ENCODE results near the gene KLK7. TPM values are rescaled to one million over a fixed set of nuclear protein-coding genes. Genes with fewer than 3 reads are reported as not detected.
"Not testable (repeated sequence)": the region's sequence is repeated elsewhere in the genome, so short reads cannot be mapped to it uniquely, and the experiment has no call there.

The KLK7 gene
- total RNA-seq, 1 experiment from 2014 or later: 3.6 TPM

DNA sequence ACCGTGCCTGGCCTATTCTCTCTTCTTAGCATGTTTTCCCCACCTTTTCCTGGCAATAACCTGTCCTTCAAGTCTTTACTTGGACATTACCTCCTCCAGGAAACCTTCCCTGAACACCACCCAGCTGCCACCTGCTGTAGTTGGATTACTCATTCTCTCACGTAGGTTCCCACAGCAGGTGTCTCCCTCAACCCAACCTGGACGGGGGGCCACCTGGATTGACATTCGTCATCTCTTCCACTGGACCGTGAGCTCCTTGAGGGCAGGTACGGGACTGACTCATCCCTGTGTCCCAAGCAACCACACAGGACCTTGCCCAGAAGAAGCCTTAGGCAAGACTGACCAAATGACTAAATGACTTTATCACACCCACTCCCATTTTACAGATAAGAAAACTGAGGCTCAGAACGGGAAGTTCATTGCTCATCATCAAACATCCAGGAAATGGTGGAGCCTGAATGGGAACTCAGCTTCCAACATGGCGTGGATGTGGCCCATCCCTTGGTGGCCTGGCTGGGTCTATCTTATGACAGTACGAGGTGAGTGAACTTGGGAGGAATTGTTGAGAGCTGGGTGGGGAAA is 10.8 kb downstream of the KLK7 start:
- no peaks in the 10 kb centered on the region for H4K20me1 ChIP-seq (ENCODE audit: low read length)
- no peak overlapping the region for H2AFZ ChIP-seq (ENCODE audit: low read length)
- H3K79me2 ChIP-seq (ENCODE audit: low read length): peaks cover 3% of the 10 kb centered on the region; the same call in 1 of the 2 replicates
- ATAC-seq: no peak
- H3K27me3 ChIP-seq (ENCODE audit: low read length): no peaks in the 10 kb centered on the region
- H3K36me3 ChIP-seq (ENCODE audit: low read depth, low read length): no peaks in the 10 kb centered on the region
- peaks cover 62% of the 10 kb centered on the region for H3K4me1 ChIP-seq (ENCODE audit: insufficient read depth, low read length)
- ChIA-PET CTCF (interaction anchor here (0.8 kb wide), 1 partner anchor 48 kb away, joined by 3 read pairs; no protein-coding TSS in a partner anchor), POLR2A (ENCODE audit: unreplicated experiment) (interaction anchor here (0.6 kb wide), 1 partner anchor 42 kb away, joined by 3 read pairs; no protein-coding TSS in a partner anchor)
- DNase-seq: peak; percentile 94
- no peaks in the 10 kb centered on the region for H3K9me3 ChIP-seq (ENCODE audit: low read length)
- H3K4me2 ChIP-seq (ENCODE audit: low read length): no peak overlapping the region
- H3K9me2 ChIP-seq (replicated peaks; ENCODE audit: low read length): no peaks in the 10 kb centered on the region
- TF ChIP-seq EZH2phosphoT487 (IDR thresholded peaks at IDR 0.05; ENCODE audit: borderline replicate concordance, low read length) (peak; percentile 30; the same call in 1 of the 2 replicates), EZH2 (IDR thresholded peaks at IDR 0.05; ENCODE audit: low read length, unreplicated experiment) (no peak)
- peak overlapping the region; percentile 55 for H3K27ac ChIP-seq (ENCODE audit: low read length)
- intact Hi-C loops (cut with micrococcal nuclease): no loop called here
- no peak overlapping the region for H3K9ac ChIP-seq (ENCODE audit: low read length)
- peaks cover 8% of the 10 kb centered on the region for H3F3A ChIP-seq (ENCODE audit: low read length, unreplicated experiment)
- no peak overlapping the region for H3K4me3 ChIP-seq (ENCODE audit: low read length)
- BruUV-seq (replicated peaks): no TSS peak

DNA sequence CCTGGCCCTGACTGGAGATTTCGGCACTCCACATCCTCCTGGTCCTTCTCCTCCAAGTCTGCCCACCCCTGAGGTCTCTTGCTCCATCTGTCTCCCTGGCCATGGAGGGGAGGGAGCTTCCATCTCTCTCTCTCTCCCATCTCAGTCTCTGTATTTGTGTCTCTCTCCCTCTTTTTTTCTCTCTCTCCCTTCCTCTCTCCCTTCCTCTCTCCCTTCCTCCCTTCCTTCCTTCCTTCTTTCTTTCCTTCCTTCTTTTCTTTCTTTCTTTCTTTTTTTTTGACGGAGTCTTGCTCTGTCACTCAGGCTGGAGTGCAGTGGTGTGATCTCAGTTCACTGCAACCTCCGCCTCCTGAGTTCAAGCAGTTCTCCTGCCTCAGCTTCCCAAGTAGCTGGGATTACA is 13.9 kb downstream of the KLK7 start:
- H3K4me1 ChIP-seq (ENCODE audit: insufficient read depth, low read length): peaks cover 75% of the 10 kb centered on the region
- CTCF ChIA-PET; H3F3A ChIP-seq (ENCODE audit: low read length, unreplicated experiment); BruUV-seq (replicated peaks); H3K27me3 ChIP-seq (ENCODE audit: low read length); H3K36me3 ChIP-seq (ENCODE audit: low read depth, low read length); POLR2A ChIA-PET (ENCODE audit: unreplicated experiment); H3K4me3 ChIP-seq (ENCODE audit: low read length); H3K9me2 ChIP-seq (replicated peaks; ENCODE audit: low read length); intact Hi-C loops (cut with micrococcal nuclease); ATAC-seq; DNase-seq; H4K20me1 ChIP-seq (ENCODE audit: low read length); H3K79me2 ChIP-seq (ENCODE audit: low read length); H3K9me3 ChIP-seq (ENCODE audit: low read length): not testable (repeated sequence)
- H3K4me2 ChIP-seq (ENCODE audit: low read length): peak overlapping the region; percentile 71
- peak overlapping the region; percentile 30; the same call in 1 of the 2 replicates for H2AFZ ChIP-seq (ENCODE audit: low read length)
- H3K27ac ChIP-seq (ENCODE audit: low read length): peak overlapping the region; percentile 70
- H3K9ac ChIP-seq (ENCODE audit: low read length): peak overlapping the region; percentile 15

DNA sequence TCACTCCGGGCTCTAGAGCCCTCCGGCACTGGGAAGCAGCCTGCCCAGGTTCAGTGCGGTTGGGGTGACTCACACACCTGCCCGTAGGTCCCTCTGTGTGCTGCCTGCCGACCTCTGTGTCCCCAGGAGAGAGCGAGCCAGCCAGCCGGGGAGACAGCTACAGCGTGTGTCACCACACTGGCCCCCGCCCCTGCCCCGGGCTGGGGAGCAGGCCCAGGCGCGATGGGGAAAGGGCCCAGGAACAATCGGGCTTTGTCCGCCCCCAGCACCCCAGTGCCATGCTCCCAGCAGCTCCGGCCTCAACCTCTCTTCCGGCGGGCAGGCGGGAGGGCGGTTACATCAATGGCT is 14.3 kb downstream of the KLK7 start, which contains the start of gene KLK6:
TSS of gene KLK6 (minus strand) at position 179 of the 348 bp plus-strand sequence. CDS start 1,487 bp downstream, outside the sequence.
- peak within 1 kb of the TSS; percentile 30; the same call in 1 of the 2 replicates for H2AFZ ChIP-seq (ENCODE audit: low read length)
- no peaks in the 10 kb centered on the region for H3K36me3 ChIP-seq (ENCODE audit: low read depth, low read length)
- H3F3A ChIP-seq (ENCODE audit: low read length, unreplicated experiment): peaks cover 6% of the 10 kb centered on the region
- peak; percentile 98 for DNase-seq
- H3K4me3 ChIP-seq (ENCODE audit: low read length): 0 out of 2 replicates have a peak within 1 kb of the TSS, but pooled peaks have one; percentile 9
- no peak for TF ChIP-seq EZH2 (IDR thresholded peaks at IDR 0.05; ENCODE audit: low read length, unreplicated experiment)
- TF ChIP-seq EZH2phosphoT487 (IDR thresholded peaks at IDR 0.05; ENCODE audit: borderline replicate concordance, low read length): peak; percentile 99
- H3K27me3 ChIP-seq (ENCODE audit: low read length): no peaks in the 10 kb centered on the region
- ChIA-PET CTCF (no interaction called here), POLR2A (ENCODE audit: unreplicated experiment) (no interaction called here)
- intact Hi-C loops (cut with micrococcal nuclease): no loop called here
- H3K27ac ChIP-seq (ENCODE audit: low read length): peak within 1 kb of the TSS; percentile 70
- peaks cover 5% of the 10 kb centered on the region; the same call in 1 of the 2 replicates for H3K79me2 ChIP-seq (ENCODE audit: low read length)
- ATAC-seq: peak; percentile 95
- no peaks in the 10 kb centered on the region for H3K9me3 ChIP-seq (ENCODE audit: low read length)
- peak within 1 kb of the TSS; percentile 15 for H3K9ac ChIP-seq (ENCODE audit: low read length)
- H4K20me1 ChIP-seq (ENCODE audit: low read length): no peaks in the 10 kb centered on the region
- no TSS peak for BruUV-seq (replicated peaks)
- H3K4me1 ChIP-seq (ENCODE audit: insufficient read depth, low read length): peaks cover 74% of the 10 kb centered on the region
- H3K9me2 ChIP-seq (replicated peaks; ENCODE audit: low read length): no peaks in the 10 kb centered on the region
- H3K4me2 ChIP-seq (ENCODE audit: low read length): peak within 1 kb of the TSS; percentile 71

DNA sequence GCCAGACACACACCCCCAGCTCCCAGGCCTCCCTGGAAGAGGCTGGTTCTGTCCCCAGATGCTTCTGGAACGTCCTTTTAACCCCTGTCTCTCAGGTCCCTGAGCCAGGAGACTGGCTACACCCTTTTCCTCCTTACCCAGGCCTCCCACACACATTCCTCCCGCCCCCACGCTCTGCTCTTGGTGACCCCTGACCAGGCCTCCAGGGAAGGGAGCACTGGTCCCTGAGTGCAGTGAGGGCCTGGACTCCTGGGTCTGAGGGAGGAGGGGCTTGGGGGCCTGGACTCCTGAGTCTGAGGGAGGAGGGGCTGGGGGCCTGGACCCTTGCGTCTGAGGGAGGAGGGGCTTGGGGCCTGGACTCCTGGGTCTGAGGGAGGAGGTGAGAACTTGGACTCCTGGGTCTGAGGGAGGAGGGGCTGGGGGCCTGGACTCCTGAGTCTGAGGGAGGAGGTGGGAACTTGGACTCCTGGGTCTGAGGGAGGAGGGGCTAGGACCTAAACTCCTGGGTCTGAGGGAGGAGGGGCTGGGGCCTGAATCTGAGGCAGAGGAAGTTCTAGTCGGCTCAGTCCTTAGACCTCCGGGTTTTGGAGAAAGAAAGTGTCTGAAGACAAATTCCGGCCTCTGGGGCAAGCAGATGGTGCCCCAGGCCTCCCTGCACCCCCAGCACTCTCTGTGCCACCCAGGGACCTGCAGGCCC is 14.9 kb downstream of the KLK7 start:
- Histone ChIP-seq H3K9me2 (replicated peaks; ENCODE audit: low read length) (no peaks in the 10 kb centered on the region), H3K4me2 (ENCODE audit: low read length) (peak overlapping the region; percentile 71), H3K36me3 (ENCODE audit: low read depth, low read length) (no peaks in the 10 kb centered on the region), H3K27ac (ENCODE audit: low read length) (peak overlapping the region; percentile 70), H4K20me1 (ENCODE audit: low read length) (no peaks in the 10 kb centered on the region), H3K9ac (ENCODE audit: low read length) (0 out of 2 replicates have a peak overlapping the region, but pooled peaks have one; percentile 9), H3K4me1 (ENCODE audit: insufficient read depth, low read length) (peaks cover 69% of the 10 kb centered on the region), H3K27me3 (ENCODE audit: low read length) (no peaks in the 10 kb centered on the region), H3K4me3 (ENCODE audit: low read length) (0 out of 2 replicates have a peak overlapping the region, but pooled peaks have one; percentile 9), H2AFZ (ENCODE audit: low read length) (no peak overlapping the region), H3F3A (ENCODE audit: low read length, unreplicated experiment) (peaks cover 1% of the 10 kb centered on the region), H3K9me3 (ENCODE audit: low read length) (no peaks in the 10 kb centered on the region), H3K79me2 (ENCODE audit: low read length) (peaks cover 5% of the 10 kb centered on the region; the same call in 1 of the 2 replicates)
- intact Hi-C loops (cut with micrococcal nuclease): no loop called here
- TF ChIP-seq EZH2 (IDR thresholded peaks at IDR 0.05; ENCODE audit: low read length, unreplicated experiment) (no peak), EZH2phosphoT487 (IDR thresholded peaks at IDR 0.05; ENCODE audit: borderline replicate concordance, low read length) (no peak)
- TF ChIP-seq, protein P1, sequence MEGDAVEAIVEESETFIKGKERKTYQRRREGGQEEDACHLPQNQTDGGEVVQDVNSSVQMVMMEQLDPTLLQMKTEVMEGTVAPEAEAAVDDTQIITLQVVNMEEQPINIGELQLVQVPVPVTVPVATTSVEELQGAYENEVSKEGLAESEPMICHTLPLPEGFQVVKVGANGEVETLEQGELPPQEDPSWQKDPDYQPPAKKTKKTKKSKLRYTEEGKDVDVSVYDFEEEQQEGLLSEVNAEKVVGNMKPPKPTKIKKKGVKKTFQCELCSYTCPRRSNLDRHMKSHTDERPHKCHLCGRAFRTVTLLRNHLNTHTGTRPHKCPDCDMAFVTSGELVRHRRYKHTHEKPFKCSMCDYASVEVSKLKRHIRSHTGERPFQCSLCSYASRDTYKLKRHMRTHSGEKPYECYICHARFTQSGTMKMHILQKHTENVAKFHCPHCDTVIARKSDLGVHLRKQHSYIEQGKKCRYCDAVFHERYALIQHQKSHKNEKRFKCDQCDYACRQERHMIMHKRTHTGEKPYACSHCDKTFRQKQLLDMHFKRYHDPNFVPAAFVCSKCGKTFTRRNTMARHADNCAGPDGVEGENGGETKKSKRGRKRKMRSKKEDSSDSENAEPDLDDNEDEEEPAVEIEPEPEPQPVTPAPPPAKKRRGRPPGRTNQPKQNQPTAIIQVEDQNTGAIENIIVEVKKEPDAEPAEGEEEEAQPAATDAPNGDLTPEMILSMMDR (conservative IDR thresholded peaks at IDR 0.05; ENCODE audit: low read depth, low read length): no peak
- ChIA-PET CTCF (no interaction called here), POLR2A (ENCODE audit: unreplicated experiment) (no interaction called here)
- BruUV-seq (replicated peaks): no TSS peak
- DNase-seq (peak; percentile 78), ATAC-seq (peak; percentile 12)

All from PC-3 (cell line).